ENCODE measurements around the gene MT1B.

The MT1B gene

GRCh38 chr16:56689171-56689570 is 37.5 kb downstream of the MT1B start:
- DNase-seq, result no peak

- DNase-seq, result no peak
Measured at GRCh38 chr16:56690420-56691122, 38.9 kb downstream of the MT1B start.

- no peak for DNase-seq
Measured at GRCh38 chr16:56691885-56692284, 40.2 kb downstream of the MT1B start.

GRCh38 chr16:56695246-56695645 is 43.6 kb downstream of the MT1B start:
- no peak for DNase-seq

GRCh38 chr16:56697456-56698155 is 45.9 kb downstream of the MT1B start:
- no peak for DNase-seq

- no peak for DNase-seq
Measured at GRCh38 chr16:56700195-56700594, 48.5 kb downstream of the MT1B start.

GRCh38 chr16:56700631-56701030 is 48.9 kb downstream of the MT1B start:
- DNase-seq, result no peak

GRCh38 chr16:56701534-56701933 is 49.8 kb downstream of the MT1B start:
- DNase-seq, result no peak

Measured in effector CD8-positive, alpha-beta T cell (primary cell).